Epithelial cell of esophagus (primary cell): ENCODE results near the gene CDC14B.

Experiments used
- DNase-seq: peaks from one replicate; pipeline ENCODE4 v3.0.0; 2010; ENCODE audit warnings: low read depth
- H3K4me3 ChIP-seq: 2 replicates; pipeline ENCODE4 v1.5.1; 2011; ENCODE audit warnings: mild to moderate bottlenecking, low read length, control low read depth
- CTCF ChIP-seq: IDR thresholded peaks from 2 replicates; pipeline ENCODE4 v1.5.1; 2011; ENCODE audit warnings: low read depth, mild to moderate bottlenecking, low read length, control low read depth, inconsistent platforms; ENCODE audit not compliant: insufficient read depth; ENCODE audit errors: missing control alignments

The CDC14B gene

GRCh38 chr9:96461336-96461735 is 158.3 kb downstream of the CDC14B start:
- no peak for TF ChIP-seq CTCF
- DNase-seq, result no peak
- no peak overlapping the region for H3K4me3 ChIP-seq

- DNase-seq, result no peak
- no peak overlapping the region for H3K4me3 ChIP-seq
- no peak for TF ChIP-seq CTCF
These were observed 158.8 kb downstream of the CDC14B start for GRCh38 chr9:96460882-96461281.

GRCh38 chr9:96460470-96460869 is 159.2 kb downstream of the CDC14B start:
- no peak for TF ChIP-seq CTCF
- no peak overlapping the region for H3K4me3 ChIP-seq

GRCh38 chr9:96459268-96460007 is 160.2 kb downstream of the CDC14B start:
- no peak for TF ChIP-seq CTCF
- no peak for DNase-seq
- H3K4me3 ChIP-seq, result no peak overlapping the region

More at GRCh38 chr9:96460470-96460869, 159.2 kb downstream of the CDC14B start:
- DNase-seq, result no peak

- DNase-seq, result no peak
- no peak for TF ChIP-seq CTCF
- no peak overlapping the region for H3K4me3 ChIP-seq
These were observed 161.4 kb downstream of the CDC14B start for GRCh38 chr9:96458226-96458625.

GRCh38 chr9:96457266-96457665 is 162.4 kb downstream of the CDC14B start:
- no peak for TF ChIP-seq CTCF
- H3K4me3 ChIP-seq, result no peak overlapping the region
- no peak for DNase-seq

- peak; percentile 55 for DNase-seq
- peak; percentile 73 for TF ChIP-seq CTCF
- no peak overlapping the region for H3K4me3 ChIP-seq
These were observed 166.0 kb downstream of the CDC14B start for GRCh38 chr9:96453625-96454024.
